ENCODE results near the gene ZNF76.

DNA sequence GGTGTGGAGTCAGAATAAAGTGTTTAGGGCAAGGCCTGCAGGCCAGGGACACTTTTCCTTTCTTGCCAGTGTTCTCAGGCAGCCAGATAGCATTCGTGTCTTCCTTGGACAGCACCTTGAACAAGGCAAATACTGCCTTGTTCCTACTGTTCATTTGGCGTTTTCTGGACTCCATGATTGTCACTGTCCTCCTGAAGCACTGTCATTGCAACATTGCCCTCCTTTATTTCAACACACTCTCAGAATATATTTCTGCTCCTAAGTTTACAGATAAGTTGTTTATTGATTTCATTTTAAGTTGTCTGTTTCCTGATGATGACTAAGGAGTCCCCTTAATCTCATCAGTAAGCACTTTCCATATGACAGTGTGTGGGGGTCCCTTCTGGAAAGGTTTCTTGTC lies 22.9 kb downstream of the ZNF76 start:
- TF ChIP-seq SIN3A (IDR thresholded peaks at IDR 0.05; ENCODE audit: low read depth, low read length) (no peak), HDAC2 (IDR thresholded peaks at IDR 0.05) (no peak), POLR2AphosphoS5 (IDR thresholded peaks at IDR 0.05; ENCODE audit: low read length) (no peak), RB1 (IDR thresholded peaks at IDR 0.05; ENCODE audit: borderline replicate concordance) (no peak), ATF3 (IDR thresholded peaks at IDR 0.05; ENCODE audit: borderline replicate concordance, extremely low read depth, low read depth, low read length) (no peak), EZH2 (IDR thresholded peaks at IDR 0.05; ENCODE audit: borderline replicate concordance, control insufficient read depth, low read depth, low read length) (no peak), NR2C2 (IDR thresholded peaks at IDR 0.05; ENCODE audit: borderline replicate concordance, control insufficient read depth, insufficient read length, low read depth) (no peak), POLR2A (IDR thresholded peaks at IDR 0.05; ENCODE audit: low read depth, low read length) (no peak), TAF1 (IDR thresholded peaks at IDR 0.05; ENCODE audit: borderline replicate concordance, low read depth, low read length) (no peak), MAX (IDR thresholded peaks at IDR 0.05; ENCODE audit: low read depth, low read length) (no peak), POLR2AphosphoS2 (IDR thresholded peaks at IDR 0.05; ENCODE audit: low read depth, low read length) (no peak), NFYB (IDR thresholded peaks at IDR 0.05; ENCODE audit: insufficient read depth, low read depth, low read length) (no peak)

Measured in GM12878 (cell line).